GM12801 (cell line): ENCODE results near the gene ADGRG3.

ENCODE experiments used
- CTCF ChIP-seq: IDR thresholded peaks from one replicate; pipeline ENCODE4 v1.5.1; 2011; ENCODE audit warnings: control low read depth; ENCODE audit not compliant: insufficient read length; ENCODE audit errors: extremely low read depth

Gene ADGRG3

DNA sequence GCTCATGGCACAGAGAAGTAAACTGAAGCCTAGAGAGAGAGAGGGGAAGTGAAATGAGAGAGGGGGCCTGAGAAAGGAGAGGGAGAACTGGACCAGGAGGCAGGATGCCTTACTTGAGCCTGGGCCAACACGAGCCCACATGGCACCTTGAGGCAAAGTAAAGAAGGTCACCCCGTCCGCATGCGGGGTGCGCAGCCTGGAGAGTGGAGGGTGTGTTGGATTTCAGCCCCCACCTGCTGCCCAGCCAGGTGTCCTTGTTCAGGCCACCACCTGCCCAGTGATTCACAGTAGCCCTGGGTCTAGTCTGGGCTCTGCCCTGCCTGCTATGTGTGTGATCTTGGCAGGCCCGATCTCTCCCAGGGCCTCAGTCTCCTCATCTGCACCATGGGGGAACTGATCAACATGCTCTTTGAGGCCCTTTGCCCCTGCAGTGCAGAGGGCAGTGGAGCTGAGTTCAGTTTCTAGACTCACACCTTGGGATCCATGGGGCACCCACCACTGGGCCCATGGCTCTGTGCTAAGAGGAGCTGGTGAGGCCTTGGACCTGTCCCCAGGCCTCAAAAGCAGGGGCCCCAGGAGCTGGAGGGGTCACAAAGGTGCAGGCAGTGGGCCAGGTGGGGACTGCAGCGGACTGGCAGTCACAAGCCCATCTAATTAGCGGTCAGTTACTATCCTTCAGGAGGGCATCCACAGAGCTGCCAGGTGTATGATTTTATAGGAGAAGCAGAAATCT, 16.7 kb downstream of the ADGRG3 start:
- no peak for TF ChIP-seq CTCF

DNA sequence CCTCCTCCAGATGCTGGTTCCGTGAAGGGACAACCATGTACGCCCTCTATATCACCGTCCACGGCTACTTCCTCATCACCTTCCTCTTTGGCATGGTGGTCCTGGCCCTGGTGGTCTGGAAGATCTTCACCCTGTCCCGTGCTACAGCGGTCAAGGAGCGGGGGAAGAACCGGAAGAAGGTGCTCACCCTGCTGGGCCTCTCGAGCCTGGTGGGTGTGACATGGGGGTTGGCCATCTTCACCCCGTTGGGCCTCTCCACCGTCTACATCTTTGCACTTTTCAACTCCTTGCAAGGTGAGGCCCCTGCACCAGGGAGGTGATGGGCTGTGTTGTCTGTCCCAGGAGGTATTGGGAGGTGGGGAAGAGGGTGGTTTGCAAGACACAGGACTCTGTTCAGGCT, 17.5 kb downstream of the ADGRG3 start:
- no peak for TF ChIP-seq CTCF

DNA sequence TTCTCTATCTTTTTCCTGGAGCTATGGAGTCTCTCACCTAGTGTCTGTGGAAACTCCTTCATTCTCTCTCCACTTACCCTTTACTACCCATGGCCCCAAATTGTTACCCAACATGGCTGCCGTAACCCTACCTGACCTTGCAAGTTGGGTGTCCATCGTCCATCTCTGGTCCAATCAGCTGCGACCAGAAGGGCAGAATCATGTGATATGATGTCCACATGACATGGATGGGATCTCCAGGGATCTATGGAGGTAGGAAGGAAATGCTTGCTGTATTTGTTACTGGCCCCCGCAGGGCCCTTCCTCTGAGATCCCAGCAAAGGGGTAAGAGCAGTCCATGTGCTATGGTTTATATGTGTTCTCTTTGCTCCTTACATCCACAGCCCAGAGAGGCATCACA, 18.5 kb downstream of the ADGRG3 start:
- no peak for TF ChIP-seq CTCF

DNA sequence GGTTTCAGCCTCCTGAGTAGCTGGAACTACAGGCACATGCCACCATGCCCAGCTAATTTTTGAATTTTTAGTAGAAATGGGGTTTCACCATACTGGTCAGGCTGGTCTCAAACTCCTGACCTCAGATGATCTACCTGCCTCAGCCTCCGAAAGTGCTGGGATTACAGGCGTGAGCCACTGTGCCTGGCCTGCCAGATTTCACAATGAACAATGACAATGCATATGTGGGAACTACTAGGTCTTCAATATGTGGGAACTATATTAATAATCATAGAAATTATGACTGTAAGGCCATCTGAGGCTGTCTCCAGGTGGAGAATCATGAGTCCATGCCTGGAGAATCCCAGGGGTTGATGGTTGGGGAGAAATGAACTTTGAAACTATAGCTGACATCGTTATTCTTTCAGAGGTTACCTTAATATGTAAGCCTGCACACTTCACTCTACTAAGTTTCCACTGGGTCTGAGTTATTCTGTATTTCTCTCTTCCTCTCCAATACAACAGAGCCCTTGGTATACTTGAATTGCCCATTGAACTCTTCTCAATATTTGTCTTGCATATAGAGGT, 19.3 kb downstream of the ADGRG3 start:
- no peak for TF ChIP-seq CTCF

DNA sequence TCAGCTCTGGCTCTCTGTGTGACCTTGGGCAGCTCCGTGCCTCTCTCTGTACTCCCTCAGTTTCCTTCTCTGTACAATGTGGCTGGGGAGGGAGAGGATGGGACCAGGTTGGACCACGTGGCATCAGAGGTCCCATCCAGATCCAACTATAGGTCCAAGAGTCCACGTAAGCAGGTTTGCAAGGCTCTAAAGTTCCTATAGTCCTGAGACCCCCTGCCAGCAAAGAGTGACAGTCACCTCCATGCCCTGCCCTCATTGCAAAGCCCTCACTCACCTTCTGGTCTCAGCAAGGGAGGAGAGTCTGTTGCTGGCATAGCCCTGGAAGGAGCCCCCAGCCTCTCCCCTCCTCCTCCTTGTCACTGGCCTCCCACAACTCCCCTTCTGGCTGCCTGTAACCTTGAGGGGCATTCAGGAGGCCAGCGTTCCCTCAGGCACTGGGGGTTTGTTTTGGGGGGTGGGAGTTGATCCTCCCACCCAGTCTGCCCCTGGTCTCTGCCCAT, 20.4 kb downstream of the ADGRG3 start:
- no peak for TF ChIP-seq CTCF

DNA sequence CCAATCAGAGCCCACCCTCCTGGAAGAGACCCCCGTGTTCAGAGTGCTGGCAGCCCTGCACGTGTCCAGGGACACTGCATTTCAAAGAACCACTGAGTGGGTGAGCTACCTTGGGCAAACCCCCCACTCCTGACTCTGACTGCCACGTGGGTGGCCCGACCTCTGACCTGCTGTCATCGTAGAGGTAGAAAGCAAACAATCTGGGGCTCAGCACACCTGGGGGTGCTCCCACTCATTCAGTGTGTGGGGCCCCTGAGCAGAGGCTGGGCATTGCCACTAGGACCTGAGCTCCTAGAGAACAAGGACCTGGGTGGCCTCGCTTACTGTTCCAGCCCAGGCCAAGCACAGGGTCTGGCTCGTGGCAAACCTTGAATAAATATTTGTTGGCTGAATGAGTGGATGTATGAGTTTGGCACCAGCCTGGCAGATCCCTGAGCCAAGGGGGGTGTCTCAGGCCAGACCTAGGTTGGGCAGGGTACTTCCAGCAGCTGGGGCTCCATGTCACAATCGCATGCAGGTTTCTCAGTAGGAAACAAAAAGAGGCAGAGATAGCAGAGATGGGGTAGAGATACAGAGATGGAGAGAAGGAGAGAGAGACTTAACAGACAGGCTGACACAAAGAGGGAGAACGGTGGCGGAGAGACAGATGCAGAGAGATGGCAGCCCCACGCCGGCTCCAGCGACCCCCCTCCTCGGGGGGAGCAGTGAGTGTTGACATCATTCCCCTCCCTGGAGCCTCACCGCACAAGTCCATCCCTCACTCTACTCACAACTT, 21.1 kb downstream of the ADGRG3 start:
- no peak for TF ChIP-seq CTCF

DNA sequence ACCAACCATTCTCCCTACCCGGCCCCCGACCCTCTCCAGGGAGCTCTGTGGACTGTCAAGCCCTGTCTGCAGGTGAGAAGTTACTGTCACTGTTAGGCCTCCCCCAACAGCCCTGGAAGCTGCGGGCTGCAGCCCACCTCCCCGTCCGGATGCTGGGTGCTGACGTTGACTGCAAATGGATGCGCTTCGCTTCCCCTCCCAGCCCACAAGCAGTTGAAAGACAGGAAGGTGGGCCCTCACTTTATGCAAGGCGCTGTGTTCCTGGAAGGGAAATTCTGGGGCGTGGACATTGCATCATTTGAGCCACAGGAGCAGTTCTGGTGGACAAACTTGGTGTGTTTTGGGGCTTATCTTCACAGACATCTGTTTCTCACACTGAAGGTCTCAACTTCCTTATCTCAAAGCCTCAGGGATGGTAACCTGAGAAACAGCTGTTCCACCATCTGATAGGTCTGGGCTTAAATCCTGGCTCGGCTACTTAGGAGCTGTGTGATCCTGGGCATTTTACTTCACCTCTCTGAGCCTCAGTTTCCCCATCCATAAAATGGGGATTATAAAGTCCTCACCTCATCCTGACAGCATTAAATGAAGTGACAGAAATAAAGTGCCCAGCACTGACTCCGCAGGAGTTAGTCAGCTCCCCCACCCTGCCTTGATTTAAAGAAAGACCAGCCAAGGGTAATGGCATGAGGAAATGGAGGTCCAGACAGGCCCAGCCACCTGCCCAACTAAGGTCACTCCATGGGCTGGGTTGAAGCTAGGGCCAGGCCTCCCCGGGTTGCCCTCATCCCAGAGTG, 21.9 kb downstream of the ADGRG3 start:
- no peak for TF ChIP-seq CTCF
